ENCODE results near the gene PPL. TPM values are rescaled to one million over a fixed set of nuclear protein-coding genes. Genes with fewer than 3 reads are reported as not detected.

Gene PPL
- total and polyA plus RNA-seq, 2 of the 8 experiments (the other 6 are each of a cell fraction or from before 2014, with no cell fraction given), result 11.3 to 29.5 TPM

DNA sequence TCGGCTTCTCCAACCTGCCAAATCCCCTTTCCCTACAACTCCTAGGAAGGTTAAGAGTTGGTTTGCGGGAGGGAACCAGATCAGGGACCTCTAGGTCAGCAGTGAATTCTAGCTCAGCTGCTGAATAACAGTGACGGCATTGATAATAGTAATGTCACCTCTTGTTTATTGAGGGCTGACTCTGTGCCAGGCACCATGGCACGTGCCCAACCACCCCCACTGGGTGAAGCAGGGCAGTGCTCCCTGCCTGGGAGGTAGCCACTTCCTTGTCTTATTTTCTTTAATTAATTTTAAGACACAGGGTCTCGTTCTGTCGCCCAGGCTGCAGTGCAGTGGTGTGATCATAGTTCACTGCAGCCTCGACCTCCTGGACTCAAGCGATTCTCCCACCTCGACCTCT lies 5.5 kb upstream of the PPL start:
- CTCF ChIA-PET (ENCODE audit: partially characterized antibody), result interaction anchor here (0.7 to 1.9 kb wide), 4 partner anchors 10 to 206 kb away, joined by 3 to 5 read pairs (median 4); no protein-coding TSS in a partner anchor
- H2BK12ac ChIP-seq (ENCODE audit: low read depth, low read length), result peak overlapping the region; percentile 99
- WGBS, 2 experiments (ENCODE audit: extremely low coverage in 1 of 2, insufficient coverage in 1 of 2, insufficient read length in 1 of 2, insufficient replicate concordance in 2 of 2, low coverage in 1 of 2, low lambda C conversion rate in 2 of 2, missing lambda C conversion rate in 1 of 2), result 90% methylated on average over 9 of the region's 9 CpGs; no CpG with 5 or more reads in 1 of the 2 experiments
- FAIRE-seq (no peak), DNase-seq (ENCODE audit: low read depth in 1 of 2, low spot score in 2 of 2) (no peak)
- H3K4me2 ChIP-seq (ENCODE audit: insufficient read depth in 1 of 2, low read depth in 2 of 2, low read length in 2 of 2), result peak overlapping the region in 1 of 2 experiments; percentile 56; a peak in 1 of 4 replicates
- H2AK5ac ChIP-seq (ENCODE audit: low read depth, low read length), result peak overlapping the region; percentile 99; the same call in 1 of the 2 replicates
- H4K8ac ChIP-seq (ENCODE audit: extremely low read depth, insufficient read depth, low read length), result no peak overlapping the region
- no peak overlapping the region for H2AFZ ChIP-seq (ENCODE audit: low read length)
- peaks cover 8% of the 10 kb centered on the region; the same call in 1 of the 2 replicates for H3K23me2 ChIP-seq (ENCODE audit: low read depth, low read length)
- peak overlapping the region in 1 of 4 experiments; percentile 30; a peak in 1 of 8 replicates for H3K4me3 ChIP-seq (ENCODE audit: extremely low read depth in 1 of 4, insufficient read depth in 2 of 4, low read depth in 3 of 4, low read length in 4 of 4)
- no peak overlapping the region for H3K23ac ChIP-seq (ENCODE audit: insufficient read length)
- no peak overlapping the region; a peak in 2 of 7 replicates for H3K9ac ChIP-seq (replicated peaks in 1 of 4; ENCODE audit: extremely low read depth in 1 of 4, low read depth in 3 of 4, low read length in 3 of 4)
- H4K5ac ChIP-seq (ENCODE audit: insufficient read length, low read depth, low read length), result no peak overlapping the region
- H3K4me1 ChIP-seq (replicated peaks in 1 of 4; ENCODE audit: control insufficient read depth in 3 of 4, insufficient read depth in 4 of 4, low read length in 3 of 4), result peaks cover 16 to 36% (median 25%) of the 10 kb centered on the region in 4 experiments
- TF ChIP-seq CBX8 (IDR thresholded peaks at IDR 0.05; ENCODE audit: borderline replicate concordance, low read depth, low read length) (no peak), POU5F1 (IDR thresholded peaks at IDR 0.05; ENCODE audit: low read depth, low read length) (no peak), RFX5 (IDR thresholded peaks at IDR 0.05; ENCODE audit: borderline replicate concordance, low read depth, low read length) (no peak), CBX5 (IDR thresholded peaks at IDR 0.05; ENCODE audit: low read depth, low read length) (no peak), YY1 (IDR thresholded peaks at IDR 0.05; ENCODE audit: low read depth, low read length) (no peak), GABPA (IDR thresholded peaks at IDR 0.05; ENCODE audit: borderline replicate concordance, insufficient read depth, low read length) (no peak)
- H3K9me3 ChIP-seq (ENCODE audit: insufficient read depth in 2 of 2, low read depth in 1 of 2, low read length in 1 of 2), result no peaks in the 10 kb centered on the region
- peak overlapping the region; percentile 67; the same call in 1 of the 2 replicates for H2BK20ac ChIP-seq (ENCODE audit: low read length)
- POLR2A ChIA-PET (ENCODE audit: partially characterized antibody), result interaction anchor here (1.2 to 1.9 kb wide), 4 partner anchors 21 to 32 kb away, joined by 3 to 6 read pairs (median 4); no protein-coding TSS in a partner anchor
- H2BK120ac ChIP-seq (replicated peaks; ENCODE audit: low read depth, low read length), result no peak overlapping the region
- no peaks in the 10 kb centered on the region for H3K79me1 ChIP-seq (ENCODE audit: low read depth, low read length)
- H3K18ac ChIP-seq (ENCODE audit: extremely low read depth, low read length), result peak overlapping the region; percentile 85; the same call in 1 of the 2 replicates
- peak overlapping the region; percentile 56 for H4K91ac ChIP-seq (replicated peaks; ENCODE audit: insufficient read length, low read length)
- H3K56ac ChIP-seq (replicated peaks; ENCODE audit: insufficient read length, low read depth, low read length), result no peak overlapping the region
- H3K79me2 ChIP-seq (ENCODE audit: control insufficient read depth in 1 of 2, insufficient read depth in 2 of 2, low read length in 2 of 2), result no peaks in the 10 kb centered on the region
- H3K4ac ChIP-seq (replicated peaks; ENCODE audit: insufficient read length, low read depth, low read length), result peak overlapping the region; percentile 9
- H4K20me1 ChIP-seq (replicated peaks in 1 of 2; ENCODE audit: control insufficient read depth in 1 of 2, insufficient read depth in 2 of 2, low read length in 2 of 2), result no peaks in the 10 kb centered on the region
- no peak overlapping the region for H3K14ac ChIP-seq (ENCODE audit: insufficient read length)
- 0 out of 2 replicates have a peak overlapping the region, but pooled peaks have one; percentile 88 for H3K27ac ChIP-seq (ENCODE audit: low read depth, low read length)
- peak overlapping the region; percentile 96 for H2BK5ac ChIP-seq (ENCODE audit: low read depth, low read length)
- no peaks in the 10 kb centered on the region for H3K36me3 ChIP-seq (ENCODE audit: control insufficient read depth in 2 of 4, insufficient read depth in 4 of 4, low read length in 3 of 4)
- peak overlapping the region; percentile 12; the same call in 1 of the 2 replicates for H2BK15ac ChIP-seq (ENCODE audit: low read length)
- H3K27me3 ChIP-seq (replicated peaks in 1 of 4; ENCODE audit: control insufficient read depth in 3 of 4, extremely low read depth in 1 of 4, insufficient read depth in 3 of 4, low read length in 3 of 4), result no peaks in the 10 kb centered on the region

All from H1 (cell line).